ENCODE data around the gene GZMH. TPM values are rescaled to one million over a fixed set of nuclear protein-coding genes. Genes with fewer than 3 reads are reported as not detected.
A peak's percentile ranks its signal among the peaks of the same experiment; 100 is the strongest.

The GZMH gene
- polyA plus RNA-seq, 3 donors, result 0.15 to 1.6 (median 0.94) TPM

GRCh38 chr14:24632761-24633160 is 23.3 kb upstream of the GZMH start:
- H3K79me2 ChIP-seq (ENCODE audit: insufficient read depth, low read length), result no peaks in the 10 kb centered on the region
- intact Hi-C loops (cut with micrococcal nuclease), result no loop called here
- DNase-seq, result no peak
- H3K36me3 Mint-ChIP-seq, result no peaks in the 10 kb centered on the region
- no peaks in the 10 kb centered on the region for H3K9me3 ChIP-seq (replicated peaks in 1 of 2; ENCODE audit: control insufficient read depth in 1 of 2, insufficient read depth in 1 of 2, low read length in 2 of 2)
- no peak overlapping the region for H3K4me2 ChIP-seq (replicated peaks; ENCODE audit: extremely low read depth, low read length, poor library complexity, severe bottlenecking)
- H2AFZ ChIP-seq (ENCODE audit: insufficient read depth, low read depth, low read length, poor library complexity, severe bottlenecking), result no peak overlapping the region
- no peak for TF ChIP-seq CTCF (IDR thresholded peaks at IDR 0.05)
- no peak overlapping the region for H3K9ac ChIP-seq (ENCODE audit: insufficient read depth, low read length, poor library complexity, severe bottlenecking)
- peak overlapping the region in 1 of 7 donors; percentile 46 for H3K27ac Mint-ChIP-seq
- H3K4me3 Mint-ChIP-seq, result no peak overlapping the region
- no peaks in the 10 kb centered on the region for H3K36me3 ChIP-seq (replicated peaks in 1 of 2; ENCODE audit: control insufficient read depth in 1 of 2, insufficient read depth in 2 of 2, low read length in 2 of 2)
- H4K20me1 ChIP-seq (ENCODE audit: insufficient read depth, low read length), result no peaks in the 10 kb centered on the region
- no peaks in the 10 kb centered on the region for H3K4me1 ChIP-seq (ENCODE audit: control insufficient read depth in 1 of 2, insufficient read depth in 2 of 2, low read length in 2 of 2)
- H3K9me3 Mint-ChIP-seq, result peaks cover 0 to 2% (median 0%) of the 10 kb centered on the region in 7 donors
- WGBS (ENCODE audit: insufficient coverage), result 79% methylated on average over 6 of the region's 6 CpGs
- no peak overlapping the region for H3K4me3 ChIP-seq (replicated peaks in 1 of 3; ENCODE audit: low read depth in 2 of 3, low read length in 3 of 3)
- H3K27ac ChIP-seq (ENCODE audit: low read depth in 1 of 2, low read length in 2 of 2), result no peak overlapping the region
- peaks cover 2% of the 10 kb centered on the region for H3K4me1 Mint-ChIP-seq
- H3K27me3 ChIP-seq (ENCODE audit: control insufficient read depth in 2 of 2, insufficient read depth in 2 of 2, low read length in 2 of 2), result no peaks in the 10 kb centered on the region
- peaks cover 0 to 3% (median 2%) of the 10 kb centered on the region in 3 donors for H3K27me3 Mint-ChIP-seq (ENCODE audit: low read depth in 3 of 3)

- Mint-ChIP-seq H3K36me3 (no peaks in the 10 kb centered on the region), H3K27me3 (ENCODE audit: low read depth in 3 of 3) (peaks cover 0 to 3% (median 2%) of the 10 kb centered on the region in 3 donors), H3K27ac (peak overlapping the region in 1 of 7 donors; percentile 46), H3K9me3 (peaks cover 0 to 2% (median 0%) of the 10 kb centered on the region in 7 donors), H3K4me3 (no peak overlapping the region), H3K4me1 (peaks cover 2% of the 10 kb centered on the region)
- intact Hi-C loops (cut with micrococcal nuclease), result no loop called here
- no peak overlapping the region for H3K27ac ChIP-seq (ENCODE audit: low read depth in 1 of 2, low read length in 2 of 2)
- no peak overlapping the region for H3K9ac ChIP-seq (ENCODE audit: insufficient read depth, low read length, poor library complexity, severe bottlenecking)
- no peak for DNase-seq
- no peaks in the 10 kb centered on the region for H3K36me3 ChIP-seq (replicated peaks in 1 of 2; ENCODE audit: control insufficient read depth in 1 of 2, insufficient read depth in 2 of 2, low read length in 2 of 2)
- H3K79me2 ChIP-seq (ENCODE audit: insufficient read depth, low read length), result no peaks in the 10 kb centered on the region
- H3K9me3 ChIP-seq (replicated peaks in 1 of 2; ENCODE audit: control insufficient read depth in 1 of 2, insufficient read depth in 1 of 2, low read length in 2 of 2), result no peaks in the 10 kb centered on the region
- H2AFZ ChIP-seq (ENCODE audit: insufficient read depth, low read depth, low read length, poor library complexity, severe bottlenecking), result no peak overlapping the region
- H3K4me1 ChIP-seq (ENCODE audit: control insufficient read depth in 1 of 2, insufficient read depth in 2 of 2, low read length in 2 of 2), result no peaks in the 10 kb centered on the region
- H3K4me2 ChIP-seq (replicated peaks; ENCODE audit: extremely low read depth, low read length, poor library complexity, severe bottlenecking), result no peak overlapping the region
- no peak for TF ChIP-seq CTCF (IDR thresholded peaks at IDR 0.05)
- H3K4me3 ChIP-seq (replicated peaks in 1 of 3; ENCODE audit: low read depth in 2 of 3, low read length in 3 of 3), result no peak overlapping the region
- no peaks in the 10 kb centered on the region for H3K27me3 ChIP-seq (ENCODE audit: control insufficient read depth in 2 of 2, insufficient read depth in 2 of 2, low read length in 2 of 2)
- 100% methylated on average over 3 of the region's 4 CpGs for WGBS (ENCODE audit: insufficient coverage)
- no peaks in the 10 kb centered on the region for H4K20me1 ChIP-seq (ENCODE audit: insufficient read depth, low read length)
Measured at GRCh38 chr14:24632336-24632735, 22.9 kb upstream of the GZMH start.

All from CD14-positive monocyte (primary cell).